ENCODE results near the gene KRT5.

Gene KRT5

DNA sequence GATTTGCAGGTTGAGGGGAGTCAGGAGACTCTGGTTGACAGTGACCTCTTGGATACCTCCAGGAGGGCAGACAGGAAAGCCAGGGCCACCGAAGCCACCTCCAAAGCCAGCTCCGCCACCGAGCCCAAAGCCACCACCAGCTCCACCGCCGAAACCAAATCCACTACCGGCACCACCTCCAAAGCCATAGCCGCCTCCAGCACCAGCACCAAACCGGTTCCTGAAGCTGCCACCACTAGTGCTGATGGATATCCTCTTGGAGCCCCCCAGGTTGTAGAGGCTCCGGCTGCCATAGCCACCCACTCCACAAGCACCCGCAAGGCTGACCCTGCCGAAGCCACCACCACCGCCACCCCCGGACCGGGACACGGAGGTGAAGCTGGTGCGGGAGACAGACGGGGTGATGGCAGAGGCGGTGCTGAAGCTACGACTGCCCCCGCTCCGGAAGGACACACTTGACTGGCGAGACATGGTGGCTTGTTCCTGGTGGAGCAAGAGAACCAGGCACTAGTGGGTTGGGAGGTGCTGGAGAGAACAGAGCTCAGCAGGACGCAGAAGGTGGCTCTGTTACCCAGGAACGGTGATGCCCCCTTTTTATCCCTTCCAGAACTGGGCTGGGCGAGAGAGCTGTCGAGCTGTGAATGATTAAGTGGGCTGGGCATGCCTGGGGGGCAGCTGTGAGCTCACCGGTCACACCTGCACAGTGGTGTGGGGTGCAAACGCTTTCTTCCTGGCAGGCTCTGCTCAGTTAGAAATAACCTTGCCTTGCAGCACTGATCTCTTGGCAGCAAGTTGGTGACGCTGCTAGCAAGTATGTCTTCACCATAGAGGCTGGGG, at the start of gene KRT5:
KRT5 (minus strand) TSS at position 569 of the 837 bp plus-strand sequence; CDS start at position 471, 98 bp downstream.
- no peak for DNase-seq

DNA sequence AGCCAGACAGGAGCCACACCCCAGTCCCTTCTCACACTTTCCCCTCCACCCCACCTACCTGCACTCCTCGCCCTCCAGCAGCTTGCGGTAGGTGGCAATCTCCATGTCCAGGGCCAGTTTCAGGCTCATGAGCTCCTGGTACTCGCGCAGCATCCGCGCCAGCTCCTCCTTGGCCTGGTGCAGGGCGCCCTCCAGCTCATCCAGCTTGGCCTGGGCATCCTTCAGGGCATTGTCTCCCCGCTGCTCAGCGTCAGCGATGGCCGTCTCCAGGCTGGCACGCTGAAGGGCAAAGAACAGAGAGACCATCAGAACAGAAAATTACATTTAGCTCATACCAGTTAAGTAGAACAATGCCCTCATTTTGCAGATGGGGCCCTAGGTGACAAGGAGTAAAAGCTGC, 47.9 kb upstream of the KRT5 start:
- no peak for DNase-seq

DNA sequence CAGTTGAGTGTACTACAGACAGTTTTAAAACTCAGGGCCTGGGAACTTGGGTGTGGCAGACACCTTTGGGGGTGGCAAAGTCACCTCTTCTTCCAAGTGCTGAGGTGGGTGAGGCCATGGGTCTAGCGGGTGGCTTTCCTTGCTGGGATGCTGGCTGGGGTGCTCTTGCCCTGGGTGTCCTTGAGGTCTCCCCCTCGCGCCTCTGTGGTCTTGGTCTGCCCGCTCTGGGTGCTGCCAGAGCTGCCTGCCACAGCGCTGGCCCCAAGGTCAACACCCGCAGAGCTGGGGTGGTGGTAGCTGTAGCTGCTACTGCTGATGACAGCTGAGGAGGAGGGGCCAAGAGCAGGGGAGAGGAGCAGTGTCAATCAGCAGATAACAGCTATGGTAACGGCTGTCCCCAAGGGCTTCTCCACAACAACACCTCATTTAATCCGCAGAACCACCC, 46.7 kb upstream of the KRT5 start:
- DNase-seq, result peak; percentile 80

DNA sequence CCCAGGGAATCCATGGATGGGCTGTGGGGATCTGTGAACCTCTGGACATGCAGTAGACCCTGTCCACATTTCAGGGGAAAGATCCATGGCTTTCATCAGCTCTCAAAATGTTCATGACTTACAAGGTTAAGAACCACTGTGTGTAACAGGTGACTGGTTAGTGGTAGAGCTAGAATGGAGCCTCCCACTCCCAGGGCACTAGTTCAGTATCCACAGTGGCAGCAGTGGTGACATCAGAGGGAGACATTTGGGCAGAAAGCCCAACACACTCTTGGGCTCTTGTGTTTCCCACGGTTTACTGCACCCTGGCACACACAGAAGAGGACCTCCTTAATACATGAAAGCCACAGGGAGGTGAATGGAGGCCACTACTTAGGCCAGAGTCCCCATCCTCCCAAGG, 44.4 kb upstream of the KRT5 start:
- DNase-seq, result no peak

- DNase-seq, result no peak
Measured at GRCh38 chr12:52561880-52562449, 41.8 kb upstream of the KRT5 start.

DNA sequence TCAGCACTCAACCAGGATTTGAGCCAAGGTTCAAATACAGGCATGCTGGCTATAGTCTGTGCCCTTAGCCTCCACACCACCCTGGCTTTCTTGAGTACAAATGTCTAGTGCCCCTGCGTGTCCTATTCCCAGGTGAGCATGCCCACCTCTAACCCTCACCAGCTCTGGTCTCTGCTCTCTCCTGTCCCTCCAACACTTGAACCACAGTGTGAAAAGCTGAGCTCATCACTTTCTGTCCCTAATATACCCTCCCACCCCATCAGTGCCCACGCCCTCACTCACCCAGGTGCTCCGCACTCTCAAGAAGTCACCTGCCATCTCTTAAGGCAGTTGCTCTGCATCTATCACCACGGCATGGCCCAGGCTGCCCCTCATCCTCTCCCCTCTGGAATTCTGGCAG, 39.8 kb upstream of the KRT5 start:
- DNase-seq, result peak; percentile 13

GRCh38 chr12:52558781-52559445, 38.7 kb upstream of the KRT5 start:
- DNase-seq, result no peak

DNA sequence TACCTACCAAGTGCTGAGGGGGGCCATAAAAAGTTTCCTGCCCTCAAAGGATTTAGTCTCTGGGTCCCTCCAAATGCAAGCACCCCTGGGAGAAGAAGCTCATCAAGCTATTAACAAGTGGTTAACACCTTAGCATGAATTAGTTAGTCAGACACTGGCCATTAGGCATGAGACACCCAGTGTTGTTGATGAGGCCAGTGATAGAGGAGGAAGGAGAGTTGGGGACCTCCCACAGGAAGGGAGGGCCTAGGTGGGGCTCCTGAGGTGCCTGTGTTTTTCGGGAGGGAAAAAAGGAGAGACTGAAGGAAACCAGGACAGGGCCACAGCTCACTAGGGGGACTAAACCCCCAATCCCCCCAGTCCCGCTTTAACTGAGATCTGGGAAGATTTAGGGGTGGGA, 37.3 kb upstream of the KRT5 start:
- DNase-seq, result peak; percentile 20

- peak; percentile 45 for DNase-seq
Measured at GRCh38 chr12:52555577-52555976, 35.4 kb upstream of the KRT5 start.

GRCh38 chr12:52552681-52553195, 32.5 kb upstream of the KRT5 start, which contains the start of gene KRT71:
TSS of gene KRT71 (minus strand) at chr12:52553145. CDS start at chr12:52553077, 68 bp downstream.
- DNase-seq, result no peak

- DNase-seq, result no peak
Measured at GRCh38 chr12:52552055-52552454, 31.9 kb upstream of the KRT5 start.

DNA sequence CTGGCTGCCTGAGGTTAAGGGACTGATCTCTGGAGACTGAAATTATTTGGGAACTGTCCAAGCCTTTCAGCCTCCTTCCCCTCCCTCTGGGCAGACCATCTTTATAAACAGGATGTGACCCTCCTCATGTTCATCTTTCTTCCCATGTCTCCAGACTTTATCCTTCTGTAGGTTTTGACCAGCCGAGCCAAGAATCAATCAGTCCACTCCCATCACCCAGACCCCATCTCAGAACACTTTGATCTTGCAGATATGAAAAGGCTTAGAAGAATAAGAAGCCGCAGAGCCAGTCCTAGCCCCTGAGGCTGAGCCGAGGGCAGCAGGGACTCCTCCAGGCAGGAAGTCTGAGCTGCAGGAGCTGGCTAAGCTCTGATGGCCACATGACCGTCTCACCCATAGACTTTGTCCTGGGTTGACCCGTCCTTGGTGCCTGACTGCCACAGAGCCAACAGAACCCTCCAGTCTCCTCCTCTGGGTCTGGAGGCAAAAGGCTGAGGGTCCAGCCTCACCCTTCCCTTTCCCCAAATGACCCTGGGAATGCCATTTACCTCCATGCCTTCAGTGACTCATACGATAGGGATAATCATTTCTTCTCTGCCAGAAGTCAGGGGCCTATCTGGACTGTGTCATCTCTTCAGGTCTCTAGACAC, 31.1 kb upstream of the KRT5 start:
- no peak for DNase-seq

- DNase-seq, result no peak
Measured at GRCh38 chr12:52546126-52546525, 25.9 kb upstream of the KRT5 start.

DNA sequence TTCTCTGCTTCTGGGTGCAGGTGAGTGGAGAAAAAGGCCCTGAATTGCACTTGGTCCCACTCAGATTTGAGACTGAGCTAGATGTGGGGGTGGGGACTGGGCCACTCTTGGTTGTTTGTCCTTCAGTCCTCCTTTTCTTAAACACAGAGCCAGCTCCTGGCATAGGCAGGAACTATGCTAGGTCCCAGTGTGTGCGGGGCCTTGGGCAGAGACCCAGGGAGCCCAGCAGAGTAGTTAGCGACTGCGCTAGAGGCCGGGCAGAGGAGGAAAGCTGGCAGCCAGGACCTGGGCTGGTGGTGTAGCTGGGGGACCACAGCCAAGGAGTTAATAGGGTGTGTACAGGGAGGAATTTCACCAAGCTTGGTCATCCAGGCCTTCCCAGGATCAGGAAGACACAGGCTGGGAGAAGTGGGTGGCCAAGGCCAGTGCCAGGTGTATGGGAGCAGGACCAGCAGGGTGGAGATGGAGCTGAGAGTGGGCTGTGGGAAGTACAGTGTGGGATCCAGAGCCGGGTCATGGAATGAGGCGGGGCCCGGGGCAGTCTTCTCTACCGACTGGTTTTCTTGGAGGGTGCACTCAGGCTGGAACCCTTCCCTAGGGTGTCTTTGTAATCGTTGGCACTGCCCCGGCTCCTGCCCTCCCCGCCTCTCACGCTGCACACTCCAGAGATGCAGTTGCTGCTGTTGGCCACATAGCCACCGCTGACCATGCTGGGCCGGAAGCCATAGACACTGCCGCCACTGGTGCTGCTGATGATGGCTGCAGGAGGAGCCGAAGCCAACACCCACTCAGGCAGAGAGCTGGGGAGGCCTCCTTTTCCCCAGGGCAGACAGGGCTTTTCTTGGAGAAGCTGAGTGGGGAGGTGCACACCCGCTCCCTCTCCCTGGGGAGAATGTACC, 24.0 kb upstream of the KRT5 start:
- DNase-seq, result no peak

GRCh38 chr12:52542785-52543318, 22.7 kb upstream of the KRT5 start:
- DNase-seq, result no peak

DNA sequence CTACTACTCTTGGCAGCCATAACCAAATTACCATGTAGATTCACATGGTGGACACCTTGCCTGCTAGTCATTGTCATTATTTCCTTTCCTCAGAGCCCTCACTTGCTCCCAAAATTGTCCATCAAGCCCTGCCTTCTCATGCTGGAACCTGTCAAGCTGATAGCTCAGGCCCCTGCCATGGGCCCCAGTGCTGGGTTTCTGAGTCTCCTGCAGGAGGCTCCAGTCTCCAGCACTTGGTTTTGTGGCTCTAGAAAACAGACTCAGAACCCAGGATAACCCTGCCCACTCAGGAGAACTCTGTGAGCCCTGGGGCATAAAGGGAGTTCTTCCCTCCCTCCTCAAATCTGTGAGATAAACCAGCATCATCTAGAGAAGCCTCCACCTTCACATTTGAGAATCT, 22.0 kb upstream of the KRT5 start:
- DNase-seq, result no peak

- no peak for DNase-seq
Measured at GRCh38 chr12:52541709-52542108, 21.5 kb upstream of the KRT5 start.

DNA sequence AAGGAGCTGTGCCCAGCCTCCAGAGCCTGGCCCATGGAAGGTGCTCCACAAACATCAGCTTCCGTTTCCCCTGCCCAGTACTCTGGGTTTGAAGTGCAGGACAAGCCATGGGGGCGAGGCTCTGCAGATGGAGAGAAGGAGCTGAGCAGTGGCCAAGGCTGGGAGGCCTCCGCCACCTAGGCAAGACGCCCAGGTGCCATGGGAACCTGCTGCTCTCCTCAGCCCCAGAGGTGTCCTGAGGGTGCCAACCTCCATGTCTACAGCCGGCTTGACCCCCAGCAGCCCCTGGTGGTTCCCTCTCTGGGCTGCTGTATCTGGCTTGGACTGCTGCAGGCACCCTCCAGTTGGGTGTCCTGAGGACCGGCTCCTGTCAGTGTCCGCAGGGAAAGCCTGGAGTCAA, 20.3 kb upstream of the KRT5 start:
- DNase-seq, result no peak

GRCh38 chr12:52539821-52540173, 19.6 kb upstream of the KRT5 start:
- no peak for DNase-seq

- no peak for DNase-seq
Measured at GRCh38 chr12:52539083-52539820, 19.1 kb upstream of the KRT5 start.

DNA sequence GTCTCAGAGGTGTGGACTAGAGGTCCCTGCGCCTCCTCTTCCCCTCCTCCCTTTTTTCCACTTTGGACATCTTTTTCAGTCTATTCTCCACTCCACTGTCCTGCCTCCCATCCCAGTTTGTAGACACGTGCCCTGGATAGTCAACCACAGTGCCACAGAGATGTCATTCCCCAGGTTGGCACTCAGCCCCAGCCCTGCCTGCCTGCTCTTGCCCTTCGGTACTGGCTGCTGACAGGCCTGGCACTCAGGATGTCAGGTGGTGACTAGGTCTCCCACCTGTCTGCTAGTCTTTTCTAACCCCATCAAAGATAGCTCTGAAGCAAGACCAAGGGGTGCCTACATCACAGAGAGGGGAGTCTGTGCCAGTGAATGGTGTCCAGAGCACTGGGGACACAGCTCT, 16.9 kb upstream of the KRT5 start:
- DNase-seq, result no peak
